ENCODE results near the gene PGF. TPM values are rescaled to one million over a fixed set of nuclear protein-coding genes. Genes with fewer than 3 reads are reported as not detected.

The PGF gene
- polyA plus RNA-seq, 3 donors from 2014 or later = 0.06 to 0.07 TPM; not detected in 1

DNA sequence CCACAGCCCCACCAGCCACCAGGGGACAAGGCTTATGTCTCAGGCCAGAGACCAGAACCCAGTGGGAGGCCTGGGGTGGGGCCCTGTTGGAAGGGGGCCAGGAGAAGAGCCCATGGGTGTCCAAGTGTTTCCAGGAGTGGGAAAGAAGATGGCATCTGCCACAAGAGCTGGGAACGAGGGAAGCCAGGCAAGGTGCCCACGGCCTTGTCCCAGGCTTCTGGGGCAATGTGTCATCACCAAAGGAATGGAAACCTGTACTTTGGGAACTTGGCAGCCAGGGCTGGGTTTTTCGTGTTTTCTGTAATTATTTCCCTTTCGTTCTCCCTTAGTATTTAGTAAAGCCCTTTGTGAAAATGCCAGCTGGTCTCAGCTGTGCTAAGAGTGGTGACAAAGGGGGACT is 5.3 kb upstream of the PGF start:
- Mint-ChIP-seq H3K36me3 (no peaks in the 10 kb centered on the region), H3K9me3 (no peaks in the 10 kb centered on the region), H3K4me3 (no peak overlapping the region), H3K27ac (no peak overlapping the region), H3K27me3 (ENCODE audit: low read depth in 3 of 3) (peaks cover 0 to 6% (median 3%) of the 10 kb centered on the region in 3 donors), H3K4me1 (peaks cover 5 to 6% of the 10 kb centered on the region in 2 donors)
- DNase-seq = no peak

- peaks cover 0 to 8% (median 6%) of the 10 kb centered on the region in 3 donors for H3K27me3 Mint-ChIP-seq (ENCODE audit: low read depth in 3 of 3)
Observed at GRCh38 chr14:74959596-74960180, 4.3 kb upstream of the PGF start.

GRCh38 chr14:74956280-74957072 is 1.1 kb upstream of the PGF start:
- H3K9me3 Mint-ChIP-seq = no peaks in the 10 kb centered on the region
- H3K4me3 Mint-ChIP-seq = peak overlapping the region; percentile 24 to 69 (median 59)
- H3K27ac Mint-ChIP-seq = peak overlapping the region in 1 of 6 donors; percentile 22
- no peaks in the 10 kb centered on the region for H3K36me3 Mint-ChIP-seq
- H3K4me1 Mint-ChIP-seq = peaks cover 6% of the 10 kb centered on the region in 2 donors
- peaks cover 0 to 12% (median 5%) of the 10 kb centered on the region in 3 donors for H3K27me3 Mint-ChIP-seq (ENCODE audit: low read depth in 3 of 3)
- no peak for DNase-seq

More at GRCh38 chr14:74959596-74960180, 4.3 kb upstream of the PGF start:
- Mint-ChIP-seq H3K36me3 (no peaks in the 10 kb centered on the region), H3K27ac (no peak overlapping the region), H3K4me3 (no peak overlapping the region), H3K4me1 (peaks cover 6% of the 10 kb centered on the region in 2 donors), H3K9me3 (no peaks in the 10 kb centered on the region)
- DNase-seq = no peak

GRCh38 chr14:74956027-74956279 is 556 bp upstream of the PGF start:
- peaks cover 6% of the 10 kb centered on the region in 2 donors for H3K4me1 Mint-ChIP-seq
- DNase-seq = no peak
- no peaks in the 10 kb centered on the region for H3K36me3 Mint-ChIP-seq
- peaks cover 0 to 12% (median 3%) of the 10 kb centered on the region in 3 donors for H3K27me3 Mint-ChIP-seq (ENCODE audit: low read depth in 3 of 3)
- H3K4me3 Mint-ChIP-seq = peak overlapping the region; percentile 24 to 72 (median 59)
- no peak overlapping the region for H3K27ac Mint-ChIP-seq
- H3K9me3 Mint-ChIP-seq = no peaks in the 10 kb centered on the region

- H3K9me3 Mint-ChIP-seq = no peaks in the 10 kb centered on the region
- peaks cover 0 to 12% (median 3%) of the 10 kb centered on the region in 3 donors for H3K27me3 Mint-ChIP-seq (ENCODE audit: low read depth in 3 of 3)
- peak overlapping the region in 4 of 5 donors; percentile 24 to 61 (median 30) for H3K4me3 Mint-ChIP-seq
- no peak overlapping the region for H3K27ac Mint-ChIP-seq
- no peaks in the 10 kb centered on the region for H3K36me3 Mint-ChIP-seq
- H3K4me1 Mint-ChIP-seq = peaks cover 6% of the 10 kb centered on the region in 2 donors
- DNase-seq = no peak
Observed at GRCh38 chr14:74954947-74955228, 509 bp downstream of the PGF start.

- Mint-ChIP-seq H3K4me1 (peaks cover 6% of the 10 kb centered on the region in 2 donors), H3K9me3 (no peaks in the 10 kb centered on the region), H3K27ac (no peak overlapping the region), H3K27me3 (ENCODE audit: low read depth in 3 of 3) (peaks cover 0 to 12% (median 3%) of the 10 kb centered on the region in 3 donors), H3K36me3 (no peaks in the 10 kb centered on the region), H3K4me3 (no peak overlapping the region)
- no peak for DNase-seq
Observed at GRCh38 chr14:74954232-74954946, 1.0 kb downstream of the PGF start.

DNA sequence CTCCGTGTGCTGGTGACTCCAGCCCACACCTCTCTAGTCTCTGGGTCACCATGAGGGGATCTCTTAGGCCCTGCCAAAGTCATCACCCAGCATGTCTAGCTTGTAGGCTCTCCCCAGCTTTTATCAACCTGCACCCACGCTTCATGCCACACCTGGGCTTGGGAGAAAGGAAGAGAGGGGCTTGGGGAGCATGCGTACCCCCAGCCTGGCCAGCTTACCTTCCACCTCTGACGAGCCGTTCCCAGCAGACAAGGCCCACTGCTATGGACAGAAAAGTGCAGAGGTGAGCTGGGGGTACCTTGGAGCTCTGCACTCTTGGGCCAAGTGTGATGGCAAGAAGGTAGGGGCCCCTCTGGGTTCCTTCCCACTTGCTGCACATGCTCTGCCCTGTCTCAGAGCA is 1.7 kb downstream of the PGF start:
- no peak overlapping the region for H3K27ac Mint-ChIP-seq
- H3K4me1 Mint-ChIP-seq = peaks cover 6% of the 10 kb centered on the region in 2 donors
- H3K36me3 Mint-ChIP-seq = no peaks in the 10 kb centered on the region
- no peaks in the 10 kb centered on the region for H3K9me3 Mint-ChIP-seq
- no peak for DNase-seq
- H3K27me3 Mint-ChIP-seq (ENCODE audit: low read depth in 3 of 3) = peaks cover 0 to 9% (median 3%) of the 10 kb centered on the region in 3 donors
- H3K4me3 Mint-ChIP-seq = no peak overlapping the region

DNA sequence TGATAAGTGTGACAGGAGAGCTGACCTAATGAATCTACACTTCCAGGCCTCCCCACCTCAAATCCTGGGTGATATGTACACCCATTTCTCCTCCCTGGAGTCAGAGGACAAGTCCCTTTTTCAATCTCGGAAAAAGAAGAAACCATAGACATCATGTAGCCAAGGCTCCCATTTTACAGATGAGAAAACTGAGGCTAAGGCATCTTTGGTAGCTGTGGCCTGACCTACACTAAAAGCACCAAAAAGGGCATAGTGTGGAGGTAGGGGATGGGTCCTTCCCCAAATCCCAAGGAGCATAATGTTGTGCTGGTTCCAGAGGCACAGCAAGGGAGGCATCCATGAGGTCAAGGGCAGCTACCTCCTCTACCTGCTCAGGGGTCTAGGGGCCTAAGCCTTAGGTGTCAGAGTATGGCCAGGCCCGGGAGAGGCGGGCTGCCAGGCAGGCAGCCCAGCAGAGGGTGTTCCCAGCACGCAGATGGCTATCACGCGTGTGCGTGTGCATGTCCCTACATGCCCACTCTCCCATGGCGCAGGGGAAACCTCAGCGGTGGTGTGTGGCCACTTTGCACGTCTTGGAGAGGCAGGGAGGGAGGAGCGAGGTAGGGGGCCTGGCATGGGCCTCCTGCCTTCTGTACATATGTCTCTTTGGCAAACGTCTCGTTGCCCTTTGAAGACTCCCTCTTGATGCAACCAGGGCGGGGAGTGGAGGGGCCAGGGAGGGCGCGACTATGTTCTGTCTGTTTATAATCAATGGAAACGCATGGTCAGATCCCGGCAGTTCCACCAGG is 2.5 kb downstream of the PGF start:
- H3K27me3 Mint-ChIP-seq (ENCODE audit: low read depth in 3 of 3) = peaks cover 3 to 9% (median 4%) of the 10 kb centered on the region in 3 donors
- DNase-seq = no peak
- H3K27ac Mint-ChIP-seq = no peak overlapping the region
- H3K36me3 Mint-ChIP-seq = no peaks in the 10 kb centered on the region
- H3K4me1 Mint-ChIP-seq = peaks cover 6% of the 10 kb centered on the region in 2 donors
- H3K4me3 Mint-ChIP-seq = no peak overlapping the region
- H3K9me3 Mint-ChIP-seq = no peaks in the 10 kb centered on the region

DNA sequence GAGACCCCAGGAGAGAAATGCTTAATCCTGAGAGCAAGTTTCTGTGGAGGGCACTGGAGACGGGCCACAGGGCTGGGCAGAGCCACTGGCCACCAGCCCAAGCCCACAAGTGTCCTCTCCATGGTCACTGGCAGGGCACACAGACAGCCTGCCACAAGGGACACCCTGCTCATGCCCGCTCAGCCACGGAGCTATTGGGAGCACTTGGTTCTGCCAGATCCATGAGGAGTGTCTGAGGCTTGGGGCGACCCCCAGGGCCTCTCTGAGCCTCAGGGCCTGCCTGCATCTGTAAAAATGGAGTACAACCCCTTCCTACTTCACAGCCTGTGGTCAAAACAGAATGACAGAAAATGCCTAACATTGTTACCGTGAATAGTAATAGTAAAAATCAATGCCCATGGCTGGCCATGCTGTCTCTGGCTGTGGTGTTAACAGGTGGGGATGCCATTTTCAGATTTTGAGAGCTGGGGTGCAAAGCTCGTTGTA is 3.2 kb downstream of the PGF start:
- Mint-ChIP-seq H3K4me3 (no peak overlapping the region), H3K4me1 (peaks cover 6% of the 10 kb centered on the region in 2 donors), H3K27ac (no peak overlapping the region), H3K9me3 (no peaks in the 10 kb centered on the region), H3K27me3 (ENCODE audit: low read depth in 3 of 3) (peaks cover 3 to 9% (median 5%) of the 10 kb centered on the region in 3 donors), H3K36me3 (no peaks in the 10 kb centered on the region)
- DNase-seq = no peak

GRCh38 chr14:74951443-74952179 is 3.8 kb downstream of the PGF start:
- no peak for DNase-seq
- Mint-ChIP-seq H3K9me3 (no peaks in the 10 kb centered on the region), H3K27ac (no peak overlapping the region), H3K27me3 (ENCODE audit: low read depth in 3 of 3) (peaks cover 3 to 8% (median 5%) of the 10 kb centered on the region in 3 donors), H3K36me3 (no peaks in the 10 kb centered on the region), H3K4me1 (peaks cover 7% of the 10 kb centered on the region in 2 donors), H3K4me3 (no peak overlapping the region)

DNA sequence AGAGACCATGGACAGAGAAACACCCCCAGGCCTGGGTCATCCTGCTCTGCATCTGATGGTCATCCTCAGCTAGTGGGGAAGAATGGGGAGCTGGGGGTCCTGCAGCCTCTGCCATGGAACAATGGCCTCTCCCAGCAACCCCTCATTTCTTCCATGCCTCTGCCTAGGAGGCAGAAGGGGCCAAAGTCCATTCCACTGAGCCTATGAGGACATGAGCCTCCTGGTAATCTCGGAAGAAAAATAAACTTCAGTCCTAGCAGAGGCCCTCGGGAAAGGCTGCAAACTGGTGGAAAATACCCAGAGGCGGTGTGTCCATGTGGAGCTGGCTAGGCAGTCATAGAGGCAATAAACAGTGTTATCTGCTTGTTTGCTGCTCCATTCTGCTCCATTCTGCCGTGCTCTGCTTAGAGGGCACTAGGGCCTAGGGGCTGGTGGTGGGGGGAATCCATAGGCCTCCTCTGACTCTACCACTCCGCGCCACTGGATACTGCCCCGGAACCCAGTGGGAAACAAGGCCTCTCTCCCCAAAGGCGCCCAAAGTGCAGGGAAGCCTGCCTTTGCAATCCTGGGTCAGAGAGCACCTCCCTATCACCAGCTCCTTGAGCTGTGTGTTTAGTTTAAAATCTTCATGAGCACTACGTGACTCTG is 4.5 kb downstream of the PGF start:
- no peak for DNase-seq
- no peaks in the 10 kb centered on the region for H3K36me3 Mint-ChIP-seq
- no peak overlapping the region for H3K4me3 Mint-ChIP-seq
- H3K27me3 Mint-ChIP-seq (ENCODE audit: low read depth in 3 of 3) = peaks cover 3 to 9% (median 5%) of the 10 kb centered on the region in 3 donors
- no peak overlapping the region for H3K27ac Mint-ChIP-seq
- no peaks in the 10 kb centered on the region for H3K9me3 Mint-ChIP-seq
- peaks cover 8% of the 10 kb centered on the region in 2 donors for H3K4me1 Mint-ChIP-seq

- Mint-ChIP-seq H3K4me3 (no peak overlapping the region), H3K4me1 (peaks cover 7 to 8% of the 10 kb centered on the region in 2 donors), H3K9me3 (no peaks in the 10 kb centered on the region), H3K27me3 (ENCODE audit: low read depth in 3 of 3) (peaks cover 2 to 9% (median 5%) of the 10 kb centered on the region in 3 donors), H3K27ac (peak overlapping the region in 1 of 6 donors; percentile 13), H3K36me3 (no peaks in the 10 kb centered on the region)
- no peak for DNase-seq
Observed at GRCh38 chr14:74949859-74950573, 5.4 kb downstream of the PGF start.

All from immature natural killer cell (primary cell).